HepG2 (cell line): ENCODE data around the gene ANKZF1. TPM values are rescaled to one million over a fixed set of nuclear protein-coding genes. Genes with fewer than 3 reads are reported as not detected.

Experiments
- GABPB1 ChIP-seq: IDR thresholded peaks from 2 replicates; pipeline ENCODE4 v1.6.1; 2016; ENCODE audit warnings: mild to moderate bottlenecking, missing genetic modification reagents, moderate library complexity, missing compliant biosample characterization
- GLI4 ChIP-seq: sonication (generic); formaldehyde crosslinking; IDR thresholded peaks from 2 replicates; pipeline ENCODE4 v1.5.1; 2020; ENCODE audit warnings: missing genetic modification reagents, mild to moderate bottlenecking, moderate library complexity, borderline replicate concordance
- HDAC1 ChIP-seq: sonication (generic); formaldehyde crosslinking; IDR thresholded peaks from 2 replicates; pipeline ENCODE4 v1.5.1; 2020; ENCODE audit warnings: mild to moderate bottlenecking, missing genetic modification reagents
- KLF9 ChIP-seq: IDR thresholded peaks from 2 replicates; pipeline ENCODE4 v1.6.1; 2016; ENCODE audit warnings: low read depth
- MED1 ChIP-seq: sonication (generic); formaldehyde crosslinking; IDR thresholded peaks from 2 replicates; pipeline ENCODE4 v1.4.0; 2020; ENCODE audit warnings: missing genetic modification reagents
- NKX3-1 ChIP-seq: sonication (generic); formaldehyde crosslinking; IDR thresholded peaks from 2 replicates; pipeline ENCODE4 v1.5.0; 2020; ENCODE audit warnings: missing genetic modification reagents
- PRMT3 ChIP-seq: sonication (generic); formaldehyde crosslinking; IDR thresholded peaks from 2 replicates; pipeline ENCODE4 v1.8.1; 2022; ENCODE audit warnings: low read depth, mild to moderate bottlenecking, moderate library complexity, missing genetic modification reagents, borderline replicate concordance
- TCF7 ChIP-seq: sonication (generic); IDR thresholded peaks from 2 replicates; pipeline ENCODE4 v1.6.1; 2016; ENCODE audit warnings: antibody characterized with exemption, low read depth
- YEATS2 ChIP-seq: sonication (generic); formaldehyde crosslinking; IDR thresholded peaks from 2 replicates; pipeline ENCODE4 v1.4.0; 2020; ENCODE audit warnings: missing genetic modification reagents, borderline replicate concordance
- ZBTB20 ChIP-seq: sonication (generic); formaldehyde crosslinking; IDR thresholded peaks from 2 replicates; pipeline ENCODE4 v1.8.1; 2023; ENCODE audit warnings: missing genetic modification reagents, low read depth, mild to moderate bottlenecking, borderline replicate concordance
- ZEB1 ChIP-seq: IDR thresholded peaks from 2 replicates; pipeline ENCODE4 v1.6.1; 2012; ENCODE audit warnings: mild to moderate bottlenecking, low read depth, inconsistent platforms; ENCODE audit not compliant: insufficient replicate concordance
- ZFYVE20 ChIP-seq: sonication (generic); formaldehyde crosslinking; IDR thresholded peaks from 2 replicates; pipeline ENCODE4 v1.8.0; 2023; ENCODE audit warnings: low read depth, mild to moderate bottlenecking, moderate library complexity, missing genetic modification reagents, borderline replicate concordance
- ZIK1 ChIP-seq: sonication (generic); formaldehyde crosslinking; IDR thresholded peaks from 2 replicates; pipeline ENCODE4 v1.5.0; 2020; ENCODE audit warnings: mild to moderate bottlenecking, low read depth, missing genetic modification reagents, borderline replicate concordance
- ZMAT3 ChIP-seq: sonication (generic); formaldehyde crosslinking; conservative IDR thresholded peaks from 2 replicates; pipeline ENCODE4 v1.7.0; 2021; ENCODE audit warnings: missing genetic modification reagents
- ZNF773 ChIP-seq: sonication (generic); formaldehyde crosslinking; IDR thresholded peaks from 2 replicates; pipeline ENCODE4 v1.4.0; 2020; ENCODE audit warnings: missing genetic modification reagents, borderline replicate concordance
- ZZZ3 ChIP-seq: sonication (generic); formaldehyde crosslinking; IDR thresholded peaks from 2 replicates; pipeline ENCODE4 v1.4.0; 2020; ENCODE audit warnings: missing genetic modification reagents, mild to moderate bottlenecking, borderline replicate concordance
- polyA plus RNA-seq, 8 experiments: library from polyadenylated mRNA; depleted of rRNA in 3 of 8; stranded (reverse) in 7 of 8; unstranded in 1 of 8; fragments of >200 nt; fragmentation: Illumina TruSeq in 4 of 8; extraction: Trizol in 4 of 8; gene quantifications; 2 replicates each; pipeline versions ENCODE4 v1.2.1 to v1.2.3, GENCODE V29; 2011 to 2016; ENCODE audit warnings: low read depth in 4 of 8, missing spikeins in 1 of 8, mixed read lengths in 1 of 8; ENCODE audit not compliant: insufficient read depth in 1 of 8
- total RNA-seq, 5 experiments: library from RNA; depleted of rRNA; stranded (reverse); fragments of >200 nt; fragmentation: Illumina TruSeq; extraction: Trizol; gene quantifications; 2 replicates each; pipeline ENCODE4 v1.2.3, GENCODE V29; 2016; ENCODE audit warnings: low read depth in 1 of 5
- TF ChIP-seq, protein P1 (sequence below): IDR thresholded peaks from 2 replicates; pipeline ENCODE4 v1.4.0; 2020; ENCODE audit warnings: mild to moderate bottlenecking, missing genetic modification reagents
- TF ChIP-seq, protein P2 (sequence below): sonication (generic); formaldehyde crosslinking; IDR thresholded peaks from 2 replicates; pipeline ENCODE4 v1.8.0; 2022; ENCODE audit warnings: mild to moderate bottlenecking, missing genetic modification reagents
- TF ChIP-seq, protein P3 (sequence below): sonication (generic); formaldehyde crosslinking; IDR thresholded peaks from 2 replicates; pipeline ENCODE4 v1.8.1; 2023; ENCODE audit warnings: mild to moderate bottlenecking, missing genetic modification reagents
- TF ChIP-seq, protein P4 (sequence below): sonication (generic); formaldehyde crosslinking; IDR thresholded peaks from 2 replicates; pipeline ENCODE4 v1.8.0; 2023; ENCODE audit warnings: mild to moderate bottlenecking, missing genetic modification reagents

Gene ANKZF1
- total and polyA plus RNA-seq, 2 of the 13 experiments (the other 11 are each of a cell fraction or from before 2014, with no cell fraction given), result 25.3 to 128 TPM

DNA sequence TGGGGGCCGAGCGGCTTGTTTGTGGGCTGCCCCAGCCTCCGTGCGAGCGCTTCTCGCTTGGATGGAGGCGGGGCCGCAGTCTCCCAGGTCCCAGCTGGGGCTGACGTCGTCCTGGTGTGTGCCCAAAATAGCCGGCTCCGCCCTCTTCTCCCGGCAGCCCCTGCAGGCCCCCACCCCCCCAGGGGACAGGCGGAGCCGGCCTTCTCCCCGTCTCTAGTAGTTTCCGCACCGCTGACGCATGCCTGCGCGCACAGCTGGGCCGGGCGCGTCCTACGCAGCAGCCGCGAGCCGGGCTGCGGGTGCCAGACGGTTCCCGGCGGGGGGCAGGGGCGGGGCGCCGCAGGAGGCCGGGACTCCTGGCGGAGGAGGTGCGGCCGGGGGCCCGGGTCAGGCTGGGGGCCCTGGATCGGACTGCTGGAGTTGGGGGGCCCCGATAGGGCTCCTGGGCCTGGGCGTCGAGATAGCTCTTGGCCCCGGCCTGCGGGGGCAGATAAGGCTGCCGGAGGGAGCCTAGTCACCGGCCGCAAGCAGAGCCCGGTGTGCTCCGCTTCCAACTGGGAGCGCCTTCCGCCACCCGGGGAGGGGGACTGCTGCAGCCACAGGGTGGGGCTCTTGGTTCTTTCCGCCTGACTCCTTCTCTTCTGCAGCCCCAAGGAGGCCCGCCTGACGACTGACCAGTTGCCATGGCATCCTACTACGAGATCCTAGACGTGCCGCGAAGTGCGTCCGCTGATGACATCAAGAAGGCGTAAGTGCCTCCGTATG is 49.7 kb downstream of the ANKZF1 start, which contains the start of gene DNAJB2 (continued):
- TF ChIP-seq, protein P1, sequence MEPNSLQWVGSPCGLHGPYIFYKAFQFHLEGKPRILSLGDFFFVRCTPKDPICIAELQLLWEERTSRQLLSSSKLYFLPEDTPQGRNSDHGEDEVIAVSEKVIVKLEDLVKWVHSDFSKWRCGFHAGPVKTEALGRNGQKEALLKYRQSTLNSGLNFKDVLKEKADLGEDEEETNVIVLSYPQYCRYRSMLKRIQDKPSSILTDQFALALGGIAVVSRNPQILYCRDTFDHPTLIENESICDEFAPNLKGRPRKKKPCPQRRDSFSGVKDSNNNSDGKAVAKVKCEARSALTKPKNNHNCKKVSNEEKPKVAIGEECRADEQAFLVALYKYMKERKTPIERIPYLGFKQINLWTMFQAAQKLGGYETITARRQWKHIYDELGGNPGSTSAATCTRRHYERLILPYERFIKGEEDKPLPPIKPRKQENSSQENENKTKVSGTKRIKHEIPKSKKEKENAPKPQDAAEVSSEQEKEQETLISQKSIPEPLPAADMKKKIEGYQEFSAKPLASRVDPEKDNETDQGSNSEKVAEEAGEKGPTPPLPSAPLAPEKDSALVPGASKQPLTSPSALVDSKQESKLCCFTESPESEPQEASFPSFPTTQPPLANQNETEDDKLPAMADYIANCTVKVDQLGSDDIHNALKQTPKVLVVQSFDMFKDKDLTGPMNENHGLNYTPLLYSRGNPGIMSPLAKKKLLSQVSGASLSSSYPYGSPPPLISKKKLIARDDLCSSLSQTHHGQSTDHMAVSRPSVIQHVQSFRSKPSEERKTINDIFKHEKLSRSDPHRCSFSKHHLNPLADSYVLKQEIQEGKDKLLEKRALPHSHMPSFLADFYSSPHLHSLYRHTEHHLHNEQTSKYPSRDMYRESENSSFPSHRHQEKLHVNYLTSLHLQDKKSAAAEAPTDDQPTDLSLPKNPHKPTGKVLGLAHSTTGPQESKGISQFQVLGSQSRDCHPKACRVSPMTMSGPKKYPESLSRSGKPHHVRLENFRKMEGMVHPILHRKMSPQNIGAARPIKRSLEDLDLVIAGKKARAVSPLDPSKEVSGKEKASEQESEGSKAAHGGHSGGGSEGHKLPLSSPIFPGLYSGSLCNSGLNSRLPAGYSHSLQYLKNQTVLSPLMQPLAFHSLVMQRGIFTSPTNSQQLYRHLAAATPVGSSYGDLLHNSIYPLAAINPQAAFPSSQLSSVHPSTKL, result peak; percentile 70
- peak; percentile 75; the same call in 1 of the 2 replicates for TF ChIP-seq MED1 (CRISPR knock-in tag)
- peak; percentile 56; the same call in 1 of the 2 replicates for TF ChIP-seq KLF9 (CRISPR knock-in tag)
- TF ChIP-seq, protein P2, sequence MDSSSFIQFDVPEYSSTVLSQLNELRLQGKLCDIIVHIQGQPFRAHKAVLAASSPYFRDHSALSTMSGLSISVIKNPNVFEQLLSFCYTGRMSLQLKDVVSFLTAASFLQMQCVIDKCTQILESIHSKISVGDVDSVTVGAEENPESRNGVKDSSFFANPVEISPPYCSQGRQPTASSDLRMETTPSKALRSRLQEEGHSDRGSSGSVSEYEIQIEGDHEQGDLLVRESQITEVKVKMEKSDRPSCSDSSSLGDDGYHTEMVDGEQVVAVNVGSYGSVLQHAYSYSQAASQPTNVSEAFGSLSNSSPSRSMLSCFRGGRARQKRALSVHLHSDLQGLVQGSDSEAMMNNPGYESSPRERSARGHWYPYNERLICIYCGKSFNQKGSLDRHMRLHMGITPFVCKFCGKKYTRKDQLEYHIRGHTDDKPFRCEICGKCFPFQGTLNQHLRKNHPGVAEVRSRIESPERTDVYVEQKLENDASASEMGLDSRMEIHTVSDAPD, result 0 out of 2 replicates have a peak, but pooled peaks have one; percentile 29
- TF ChIP-seq PRMT3 (CRISPR knock-in tag), result peak; percentile 45; the same call in 1 of the 2 replicates
- 0 out of 2 replicates have a peak, but pooled peaks have one; percentile 7 for TF ChIP-seq TCF7
- no peak for TF ChIP-seq ZFYVE20 (CRISPR knock-in tag)
- peak; percentile 82; the same call in 1 of the 2 replicates for TF ChIP-seq YEATS2 (CRISPR knock-in tag)
- TF ChIP-seq ZEB1, result no peak
- TF ChIP-seq, protein P3, sequence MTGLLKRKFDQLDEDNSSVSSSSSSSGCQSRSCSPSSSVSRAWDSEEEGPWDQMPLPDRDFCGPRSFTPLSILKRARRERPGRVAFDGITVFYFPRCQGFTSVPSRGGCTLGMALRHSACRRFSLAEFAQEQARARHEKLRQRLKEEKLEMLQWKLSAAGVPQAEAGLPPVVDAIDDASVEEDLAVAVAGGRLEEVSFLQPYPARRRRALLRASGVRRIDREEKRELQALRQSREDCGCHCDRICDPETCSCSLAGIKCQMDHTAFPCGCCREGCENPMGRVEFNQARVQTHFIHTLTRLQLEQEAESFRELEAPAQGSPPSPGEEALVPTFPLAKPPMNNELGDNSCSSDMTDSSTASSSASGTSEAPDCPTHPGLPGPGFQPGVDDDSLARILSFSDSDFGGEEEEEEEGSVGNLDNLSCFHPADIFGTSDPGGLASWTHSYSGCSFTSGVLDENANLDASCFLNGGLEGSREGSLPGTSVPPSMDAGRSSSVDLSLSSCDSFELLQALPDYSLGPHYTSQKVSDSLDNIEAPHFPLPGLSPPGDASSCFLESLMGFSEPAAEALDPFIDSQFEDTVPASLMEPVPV, result peak; percentile 71; the same call in 1 of the 2 replicates
- TF ChIP-seq HDAC1 (CRISPR knock-in tag), result peak; percentile 85; the same call in 1 of the 2 replicates
- TF ChIP-seq ZZZ3 (CRISPR knock-in tag), result peak; percentile 69; the same call in 1 of the 2 replicates
- peak; percentile 53; the same call in 1 of the 2 replicates for TF ChIP-seq ZBTB20 (CRISPR knock-in tag)
- peak; percentile 46; the same call in 1 of the 2 replicates for TF ChIP-seq ZNF773 (CRISPR knock-in tag)
- TF ChIP-seq ZIK1, result peak; percentile 91; the same call in 1 of the 2 replicates
- TF ChIP-seq, protein P4, sequence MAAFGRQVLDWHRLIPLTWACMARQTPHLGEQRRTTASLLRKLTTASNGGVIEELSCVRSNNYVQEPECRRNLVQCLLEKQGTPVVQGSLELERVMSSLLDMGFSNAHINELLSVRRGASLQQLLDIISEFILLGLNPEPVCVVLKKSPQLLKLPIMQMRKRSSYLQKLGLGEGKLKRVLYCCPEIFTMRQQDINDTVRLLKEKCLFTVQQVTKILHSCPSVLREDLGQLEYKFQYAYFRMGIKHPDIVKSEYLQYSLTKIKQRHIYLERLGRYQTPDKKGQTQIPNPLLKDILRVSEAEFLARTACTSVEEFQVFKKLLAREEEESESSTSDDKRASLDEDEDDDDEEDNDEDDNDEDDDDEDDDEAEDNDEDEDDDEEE, result peak; percentile 87; the same call in 1 of the 2 replicates
- peak; percentile 85 for TF ChIP-seq GABPB1
- TF ChIP-seq GLI4, result no peak
- 0 out of 2 replicates have a peak, but pooled peaks have one; percentile 57 for TF ChIP-seq NKX3-1 (CRISPR knock-in tag)
- peak; percentile 70 for TF ChIP-seq ZMAT3 (CRISPR knock-in tag)
